ENCODE results near the gene VASP. TPM values are rescaled to one million over a fixed set of nuclear protein-coding genes. Genes with fewer than 3 reads are reported as not detected.

Gene VASP
- total RNA-seq, result 7.8 TPM

DNA sequence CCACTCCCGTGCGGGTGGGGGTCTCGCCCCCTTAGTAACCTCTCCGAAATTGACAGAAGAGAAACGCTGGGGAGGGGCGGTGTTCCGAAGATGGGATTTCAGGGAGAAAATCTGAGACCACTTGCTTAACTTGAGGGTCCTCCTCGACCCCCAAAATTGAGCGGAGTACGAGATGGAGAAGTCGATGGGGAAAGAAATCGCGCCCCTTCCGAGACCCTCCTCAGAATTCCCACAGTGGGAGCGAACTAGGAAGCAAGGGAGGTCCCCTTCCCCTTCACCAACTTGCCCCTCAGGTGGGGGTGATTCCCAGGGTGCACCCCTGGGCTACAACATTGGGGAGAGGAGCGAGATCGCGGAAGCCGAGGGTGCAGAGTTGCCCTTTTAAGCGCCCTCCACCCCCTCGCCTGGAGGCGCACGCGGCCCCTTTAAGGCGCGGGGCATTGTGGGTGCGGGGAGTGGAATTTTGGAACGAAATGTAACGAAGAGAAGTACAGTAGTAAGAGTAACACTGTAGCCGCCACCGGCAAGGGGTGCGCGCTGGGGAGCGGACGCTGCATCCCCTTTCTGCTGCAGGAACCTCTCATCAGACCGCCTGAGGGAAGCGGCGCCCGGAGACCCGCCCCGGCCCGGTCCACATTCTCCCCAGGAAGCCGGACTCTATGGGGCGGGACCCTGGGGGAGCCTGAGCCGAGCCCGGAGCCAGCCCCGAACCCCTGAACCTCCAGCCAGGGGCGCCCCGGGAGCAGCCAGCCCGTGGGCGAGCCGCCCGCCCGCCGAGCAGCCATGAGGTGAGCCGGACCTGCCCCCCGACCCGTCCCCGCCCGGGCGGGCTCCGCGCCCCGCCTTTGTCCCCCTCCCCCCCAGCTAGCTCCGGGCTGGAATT is at the start of gene VASP:
TSS of gene VASP (plus strand) at position 491 of the 883 bp plus-strand sequence. CDS start at position 784, 293 bp downstream.

DNA sequence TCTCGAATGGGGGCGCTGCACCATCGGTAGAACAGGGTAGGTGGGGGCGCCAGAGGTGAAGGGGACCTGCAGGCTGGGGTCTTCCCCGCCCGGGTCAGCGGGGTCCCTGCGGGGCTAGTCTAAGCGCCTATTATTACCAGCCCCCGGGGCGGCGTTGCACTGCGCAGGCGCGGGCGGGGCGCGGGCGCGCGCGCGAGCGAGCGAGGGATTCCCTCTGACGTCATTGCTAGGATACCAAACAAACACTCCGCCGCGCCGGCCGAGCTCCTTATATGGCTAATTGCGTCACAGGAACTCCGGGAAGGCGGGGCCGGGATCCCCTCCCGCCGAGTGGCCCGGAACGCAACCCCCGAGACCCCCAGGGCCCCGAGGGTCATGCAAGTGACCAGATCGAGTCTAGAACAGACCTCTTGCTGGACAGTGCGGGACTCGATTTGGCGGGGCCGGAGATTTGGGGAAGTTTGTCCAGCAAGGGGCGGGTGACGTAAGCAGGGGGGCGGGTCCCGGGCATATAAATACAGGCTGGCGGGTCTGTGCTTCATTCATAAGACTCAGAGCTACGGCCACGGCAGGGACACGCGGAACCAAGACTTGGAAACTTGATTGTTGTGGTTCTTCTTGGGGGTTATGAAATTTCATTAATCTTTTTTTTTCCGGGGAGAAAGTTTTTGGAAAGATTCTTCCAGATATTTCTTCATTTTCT is 39.7 kb upstream of the VASP start, which contains the start of gene FOSB:
TSS of gene FOSB (plus strand) at position 541 of the 703 bp plus-strand sequence. CDS start 591 bp downstream, outside the sequence.

DNA sequence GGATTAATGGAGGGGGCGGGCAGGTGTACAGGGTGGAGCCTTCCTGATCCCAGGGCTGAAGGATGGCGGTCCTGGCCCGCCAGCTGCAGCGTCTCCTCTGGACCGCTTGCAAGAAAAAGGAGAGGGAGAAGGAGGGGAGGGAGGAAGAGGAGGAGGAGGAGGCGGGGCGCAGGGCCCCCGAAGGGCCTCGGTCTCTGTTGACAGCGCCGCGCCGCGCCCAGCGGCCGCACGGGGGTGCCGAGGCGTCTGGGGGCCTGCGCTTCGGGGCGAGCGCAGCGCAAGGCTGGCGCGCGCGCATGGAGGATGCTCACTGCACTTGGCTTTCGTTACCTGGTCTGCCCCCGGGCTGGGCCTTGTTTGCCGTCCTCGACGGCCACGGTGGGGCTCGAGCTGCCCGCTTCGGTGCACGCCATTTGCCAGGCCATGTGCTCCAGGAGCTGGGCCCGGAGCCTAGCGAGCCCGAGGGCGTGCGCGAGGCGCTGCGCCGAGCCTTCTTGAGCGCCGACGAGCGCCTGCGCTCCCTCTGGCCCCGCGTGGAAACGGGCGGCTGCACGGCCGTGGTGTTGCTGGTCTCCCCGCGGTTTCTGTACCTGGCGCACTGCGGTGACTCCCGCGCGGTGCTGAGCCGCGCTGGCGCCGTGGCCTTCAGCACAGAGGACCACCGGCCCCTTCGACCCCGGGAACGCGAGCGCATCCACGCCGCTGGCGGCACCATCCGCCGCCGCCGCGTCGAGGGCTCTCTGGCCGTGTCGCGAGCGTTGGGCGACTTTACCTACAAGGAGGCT is 8.7 kb upstream of the VASP start, which contains the start of gene PPM1N:
TSS of gene PPM1N (plus strand) at position 33 of the 785 bp plus-strand sequence. CDS start at position 63, 30 bp downstream.

Other genes starting within 250 kb of the VASP start
- gene CKM, start 184.6 kb upstream of the VASP start, total RNA-seq, result not detected
- not detected for gene KLC3, start 166.7 kb upstream of the VASP start, total RNA-seq
- gene ERCC2, start 136.9 kb upstream of the VASP start, total RNA-seq, result 24.1 TPM
- gene PPP1R13L, start 102.4 kb upstream of the VASP start, total RNA-seq, result 0.31 TPM
- 3.8 TPM for gene POLR1G, start 100.8 kb upstream of the VASP start, total RNA-seq
- 64.8 TPM for gene ERCC1, start 83.6 kb upstream of the VASP start, total RNA-seq
- gene FOSB, start 39.5 kb upstream of the VASP start, total RNA-seq, result 1.3 TPM
- 68.5 TPM for gene RTN2, start 10.4 kb upstream of the VASP start, total RNA-seq
- 0.94 TPM for gene PPM1N, start 9.0 kb upstream of the VASP start, total RNA-seq
- gene OPA3, start 77.3 kb downstream of the VASP start, total RNA-seq, result 2.2 TPM
- gene GPR4, start 94.7 kb downstream of the VASP start, total RNA-seq, result 0.31 TPM
- gene EML2, start 131.9 kb downstream of the VASP start, total RNA-seq, result 55.1 TPM
- 0.31 TPM for gene GIPR, start 160.7 kb downstream of the VASP start, total RNA-seq
- 84.5 TPM for gene SNRPD2, start 184.5 kb downstream of the VASP start, total RNA-seq
- 4.7 TPM for gene QPCTL, start 185.2 kb downstream of the VASP start, total RNA-seq
- 14.7 TPM for gene FBXO46, start 223.4 kb downstream of the VASP start, total RNA-seq
- gene MEIOSIN, start 226.0 kb downstream of the VASP start, total RNA-seq, result not detected